Ovary (tissue), 3 donors: Measurements from ENCODE around the gene NRTN.

ENCODE experiments used
- CTCF ChIP-seq, 3 donors: fragments of 450-650 bp in 2 of 3; fragments of 200-600 bp in 1 of 3; IDR thresholded peaks; one replicate each; pipeline versions ENCODE4 v1.5.1 to v1.8.0; 2016 to 2022; ENCODE audit warnings: antibody characterized with exemption in 3 of 3, mild to moderate bottlenecking in 1 of 3
- EP300 ChIP-seq: sonication (generic); formaldehyde crosslinking; IDR thresholded peaks from one replicate; pipeline ENCODE4 v1.6.1; 2017; ENCODE audit warnings: antibody characterized with exemption
- POLR2A ChIP-seq: fragments of 450-650 bp; IDR thresholded peaks from one replicate; pipeline ENCODE4 v1.6.1; 2017; ENCODE audit warnings: antibody characterized with exemption, mild to moderate bottlenecking, moderate library complexity
- donor health status: DM: no; HTN: no; CAD: no.

- TF ChIP-seq CTCF (IDR thresholded peaks at IDR 0.05) (no peak), POLR2A (no peak), EP300 (no peak)
Measured at GRCh38 chr19:5798244-5798643, 6.6 kb upstream of the NRTN start.
